ENCODE measurements around the gene FOXQ1.

GRCh38 chr6:1329708-1330107 is 17.8 kb downstream of the FOXQ1 start:
- TF ChIP-seq CTCF (IDR thresholded peaks at IDR 0.05; ENCODE audit: insufficient read depth, low read depth, low read length) (no peak), EZH2 (IDR thresholded peaks at IDR 0.05; ENCODE audit: insufficient read depth, low read length) (no peak)
